SK-N-SH (cell line): ENCODE data around the gene PHF1. TPM values are rescaled to one million over a fixed set of nuclear protein-coding genes. Genes with fewer than 3 reads are reported as not detected.
"Not testable (repeated sequence)": the region's sequence is repeated elsewhere in the genome, so short reads cannot be mapped to it uniquely, and the experiment has no call there.

Source experiments
- CTCF ChIA-PET: fragments of 300-600, 350-600 bp; formaldehyde crosslinking; extraction: SDS; loops from one replicate; lab custom pipeline; 2021; lab: Yijun Ruan, JAX
- POLR2A ChIA-PET: fragments of 350-600 bp; sonication (Branson Sonifier 250); formaldehyde crosslinking; extraction: SDS; loops from one replicate; lab custom pipeline; 2020; ENCODE audit warnings: antibody characterized with exemption, inconsistent platforms; lab: Yijun Ruan, JAX
- DNase-seq: peaks from one replicate; pipeline ENCODE4 v3.0.0; 2012
- H2AFZ ChIP-seq: fragments of 200-600 bp; sonication (generic); 2 replicates; pipeline ENCODE4 v1.8.1; 2016; ENCODE audit warnings: antibody characterized with exemption, mild to moderate bottlenecking, low read depth
- H3F3A ChIP-seq: fragments of 200-600 bp; sonication (generic); replicated peaks from 2 replicates; pipeline ENCODE3; 2016; ENCODE audit warnings: antibody characterized with exemption, mild to moderate bottlenecking; ENCODE audit not compliant: insufficient read depth
- H3K27ac ChIP-seq, 2 experiments: fragments of 200-500 bp in 1 of 2; fragments of 200-600 bp in 1 of 2; sonication (Bioruptor generic) in 1 of 2; sonication (generic), shearing (Covaris generic) in 1 of 2; 2 replicates each; pipeline versions ENCODE4 v1.5.1 to v1.6.1; 2014 to 2016; ENCODE audit warnings: low read depth in 2 of 2, inconsistent platforms in 1 of 2, low read length in 1 of 2, mild to moderate bottlenecking in 1 of 2, mixed read lengths in 1 of 2
- H3K27me3 ChIP-seq: fragments of 200-600 bp; sonication (generic), shearing (Covaris generic); 2 replicates; pipeline ENCODE4 v1.6.1; 2016; ENCODE audit warnings: mixed run types; ENCODE audit not compliant: insufficient read depth
- H3K36me3 ChIP-seq, 2 experiments: fragments of 200-500 bp in 1 of 2; fragments of 200-600 bp in 1 of 2; sonication (Bioruptor generic) in 1 of 2; sonication (generic) in 1 of 2; replicated peaks in 1 of 2; 2 replicates each; pipeline versions ENCODE3 to v1.5.1; 2014 to 2016; ENCODE audit warnings: low read length in 1 of 2, mild to moderate bottlenecking in 1 of 2; ENCODE audit not compliant: insufficient read depth in 2 of 2, control insufficient read depth in 1 of 2
- H3K4me1 ChIP-seq, 2 experiments: fragments of 200-500 bp in 1 of 2; fragments of 200-600 bp in 1 of 2; sonication (Bioruptor generic) in 1 of 2; sonication (generic), shearing (Covaris generic) in 1 of 2; 2 replicates each; pipeline versions ENCODE4 v1.5.1 to v1.6.1; 2014 to 2016; ENCODE audit warnings: low read depth in 1 of 2, low read length in 1 of 2, mixed run types in 1 of 2; ENCODE audit not compliant: insufficient read depth in 2 of 2, control insufficient read depth in 1 of 2
- H3K4me2 ChIP-seq: fragments of 200-600 bp; sonication (generic), shearing (Covaris generic); 2 replicates; pipeline ENCODE4 v1.6.1; 2017; ENCODE audit warnings: mixed run types
- H3K4me3 ChIP-seq, 2 experiments: fragments of 200-500 bp in 1 of 2; fragments of 200-600 bp in 1 of 2; sonication (Bioruptor generic) in 1 of 2; sonication (generic), shearing (Covaris generic) in 1 of 2; 2 replicates each; pipeline versions ENCODE4 v1.5.1 to v1.8.1; 2014 to 2016; ENCODE audit warnings: low read depth in 2 of 2, inconsistent platforms in 1 of 2, low read length in 1 of 2, mild to moderate bottlenecking in 1 of 2, mixed read lengths in 1 of 2, moderate library complexity in 1 of 2
- H3K79me2 ChIP-seq: fragments of 200-600 bp; sonication (generic); 2 replicates; pipeline ENCODE4 v1.8.1; 2017; ENCODE audit warnings: mild to moderate bottlenecking; ENCODE audit not compliant: insufficient read depth
- H3K9ac ChIP-seq: fragments of 200-600 bp; sonication (generic); 2 replicates; pipeline ENCODE4 v1.6.1; 2017; ENCODE audit warnings: mixed run types
- H3K9me2 ChIP-seq: fragments of 200-600 bp; sonication (generic); 2 replicates; pipeline ENCODE4 v1.6.1; 2017; ENCODE audit warnings: mixed run types
- H3K9me3 ChIP-seq: fragments of 200-600 bp; sonication (generic); 2 replicates; pipeline ENCODE4 v1.6.1; 2017; ENCODE audit warnings: mixed run types, mild to moderate bottlenecking, moderate library complexity
- H4K20me1 ChIP-seq: fragments of 200-600 bp; sonication (generic); 2 replicates; pipeline ENCODE4 v1.6.1; 2017; ENCODE audit warnings: mild to moderate bottlenecking, mixed run types; ENCODE audit not compliant: insufficient read depth
- EP300 ChIP-seq, 2 experiments: IDR thresholded peaks; 2 replicates each; pipeline versions ENCODE4 v1.4.0 to v1.6.1; 2012; ENCODE audit warnings: borderline replicate concordance in 1 of 2, low read depth in 1 of 2, low read length in 1 of 2
- EZH2phosphoT487 ChIP-seq: fragments of 200-600 bp; sonication (generic); IDR thresholded peaks from 2 replicates; pipeline ENCODE4 v1.6.1; 2017; ENCODE audit warnings: low read depth, mixed run types, mild to moderate bottlenecking, antibody characterized with exemption, moderate library complexity, borderline replicate concordance
- GABPA ChIP-seq: IDR thresholded peaks from 2 replicates; pipeline ENCODE4 v1.4.0; 2012; ENCODE audit warnings: low read depth, mild to moderate bottlenecking
- JUND ChIP-seq: IDR thresholded peaks from 2 replicates; pipeline ENCODE4 v1.4.0; 2012
- MEF2A ChIP-seq: IDR thresholded peaks from 2 replicates; pipeline ENCODE4 v1.4.0; 2012; ENCODE audit warnings: low read depth, borderline replicate concordance
- RCOR1 ChIP-seq: fragments of 150-350 bp; IDR thresholded peaks from 2 replicates; pipeline ENCODE4 v1.6.1; 2017; ENCODE audit warnings: antibody characterized with exemption, low read length
- SIN3A ChIP-seq: IDR thresholded peaks from 2 replicates; pipeline ENCODE4 v1.6.1; 2012; ENCODE audit warnings: low read depth, mild to moderate bottlenecking, low read length, moderate library complexity, borderline replicate concordance
- TCF12 ChIP-seq: IDR thresholded peaks from 2 replicates; pipeline ENCODE4 v1.4.0; 2012
- TEAD4 ChIP-seq: IDR thresholded peaks from 2 replicates; pipeline ENCODE4 v1.4.0; 2012; ENCODE audit warnings: mild to moderate bottlenecking, borderline replicate concordance; ENCODE audit not compliant: insufficient read depth
- WGBS: methylation state at CpG from one replicate; pipeline ENCODE4 v1.1.6; 2017; ENCODE audit warnings: low lambda C conversion rate; 5-methylcytosine and 5-hydroxymethylcytosine counted together
- polyA plus RNA-seq, 3 experiments: library from polyadenylated mRNA; depleted of rRNA; stranded (reverse); fragments of >200 nt; gene quantifications; 2 replicates each; pipeline ENCODE4 v1.2.3, GENCODE V29; 2012
- TF ChIP-seq, protein P1 (sequence below): fragments of 150-350 bp; IDR thresholded peaks from 2 replicates; pipeline ENCODE4 v1.6.1; 2017; ENCODE audit warnings: antibody characterized with exemption, low read length, low read depth, borderline replicate concordance
- TF ChIP-seq, protein P2 (sequence below): IDR thresholded peaks from 2 replicates; pipeline ENCODE4 v1.4.0; 2012; ENCODE audit warnings: low read depth, borderline replicate concordance

The PHF1 gene
- polyA plus RNA-seq, 1 of the 3 experiments (the other 2 are of a cell fraction), result 48.7 TPM

DNA sequence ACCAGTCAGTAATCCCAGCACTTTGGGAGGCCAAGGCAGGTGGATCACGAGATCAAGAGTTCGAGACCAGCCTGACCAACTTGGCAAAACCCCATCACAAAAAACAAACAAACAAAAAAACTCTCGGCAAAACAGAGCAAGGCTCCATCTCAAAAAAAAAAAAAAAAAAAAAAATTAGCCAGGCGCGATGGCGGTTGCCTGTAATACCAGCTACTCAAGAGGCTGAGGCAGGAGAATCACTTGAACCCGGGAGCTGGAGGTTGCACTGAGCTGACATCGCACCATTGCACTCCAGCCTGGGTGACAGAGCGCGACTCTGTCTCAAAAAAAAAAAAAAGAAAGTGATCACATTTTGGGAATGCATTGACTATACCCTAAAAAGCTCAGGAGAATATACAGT lies 31.6 kb upstream of the PHF1 start:
- POLR2A ChIA-PET, H3K4me3 ChIP-seq, H3K9ac ChIP-seq, H3K36me3 ChIP-seq, H3K9me3 ChIP-seq, H3K4me1 ChIP-seq, H3K79me2 ChIP-seq, H3K9me2 ChIP-seq, H3F3A ChIP-seq, H2AFZ ChIP-seq, H3K27me3 ChIP-seq, H4K20me1 ChIP-seq, H3K4me2 ChIP-seq, H3K27ac ChIP-seq, DNase-seq: not testable (repeated sequence)
- 96% methylated on average over 10 of the region's 10 CpGs for whole genome bisulfite sequencing
- CTCF ChIA-PET, result interaction anchor here (1.2 to 1.5 kb wide), 2 partner anchors 11 to 34 kb away, joined by 3 to 5 read pairs; no protein-coding TSS in a partner anchor

DNA sequence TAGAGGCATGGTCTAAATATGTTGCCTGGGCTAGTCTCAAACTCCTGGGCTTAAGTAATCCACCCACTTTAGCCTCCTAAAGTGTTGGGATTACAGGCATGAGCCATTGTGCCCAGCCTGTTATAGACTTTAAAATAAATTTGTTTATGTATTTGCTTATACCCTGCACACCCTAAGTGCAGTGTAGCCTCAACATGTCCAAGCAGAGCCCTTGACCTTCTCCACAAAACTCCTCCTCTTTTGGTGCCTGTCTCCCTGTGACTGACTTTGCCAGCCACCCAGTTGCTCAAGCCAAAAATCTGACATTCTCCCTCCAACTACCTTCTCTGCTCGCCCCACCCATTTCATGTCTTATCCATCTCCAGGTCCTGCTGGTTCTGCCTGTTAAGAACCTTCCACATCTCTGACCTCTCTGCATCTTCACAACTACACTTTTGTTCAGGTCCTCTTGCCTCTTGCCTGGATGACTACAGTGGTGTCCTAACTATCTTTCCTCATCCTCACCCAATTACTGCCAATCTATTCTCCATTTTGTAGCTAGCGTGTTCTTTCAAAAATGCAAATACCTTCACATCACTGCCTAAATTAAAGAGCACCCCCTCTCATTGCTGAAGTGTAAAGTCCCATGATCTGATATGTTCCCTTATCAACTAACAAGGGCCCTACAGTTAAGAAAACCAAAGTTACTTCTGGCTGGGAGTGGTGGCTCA lies 30.4 kb upstream of the PHF1 start:
- H3K9me2 ChIP-seq, result no peaks in the 10 kb centered on the region
- H3K36me3 ChIP-seq, result no peaks in the 10 kb centered on the region
- H3K9ac ChIP-seq, result no peak overlapping the region
- H3K27ac ChIP-seq, result no peak overlapping the region
- no peaks in the 10 kb centered on the region for H3K79me2 ChIP-seq
- no peaks in the 10 kb centered on the region for H3K27me3 ChIP-seq
- no peak for DNase-seq
- CTCF ChIA-PET, result no interaction called here
- POLR2A ChIA-PET, result interaction anchor here (0.6 kb wide), 1 partner anchor 25 kb away, joined by 4 read pairs; no protein-coding TSS in a partner anchor
- no peaks in the 10 kb centered on the region for H3F3A ChIP-seq
- H2AFZ ChIP-seq, result no peak overlapping the region
- no peaks in the 10 kb centered on the region for H3K9me3 ChIP-seq
- 77% methylated on average over 2 of the region's 2 CpGs for WGBS
- peaks cover 0 to 3% of the 10 kb centered on the region in 2 experiments; a peak in 2 of 4 replicates for H3K4me1 ChIP-seq
- no peaks in the 10 kb centered on the region for H4K20me1 ChIP-seq
- H3K4me2 ChIP-seq, result no peak overlapping the region
- TF ChIP-seq RCOR1 (no peak), TEAD4 (no peak), GABPA (no peak), SIN3A (no peak), MEF2A (no peak), EZH2phosphoT487 (no peak), EP300 (IDR thresholded peaks at IDR 0.05; ENCODE audit: borderline replicate concordance in 1 of 2, low read depth in 1 of 2, low read length in 1 of 2) (no peak), JUND (no peak), TCF12 (no peak)
- TF ChIP-seq, protein P1, sequence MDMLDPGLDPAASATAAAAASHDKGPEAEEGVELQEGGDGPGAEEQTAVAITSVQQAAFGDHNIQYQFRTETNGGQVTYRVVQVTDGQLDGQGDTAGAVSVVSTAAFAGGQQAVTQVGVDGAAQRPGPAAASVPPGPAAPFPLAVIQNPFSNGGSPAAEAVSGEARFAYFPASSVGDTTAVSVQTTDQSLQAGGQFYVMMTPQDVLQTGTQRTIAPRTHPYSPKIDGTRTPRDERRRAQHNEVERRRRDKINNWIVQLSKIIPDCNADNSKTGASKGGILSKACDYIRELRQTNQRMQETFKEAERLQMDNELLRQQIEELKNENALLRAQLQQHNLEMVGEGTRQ, result no peak
- TF ChIP-seq, protein P2, sequence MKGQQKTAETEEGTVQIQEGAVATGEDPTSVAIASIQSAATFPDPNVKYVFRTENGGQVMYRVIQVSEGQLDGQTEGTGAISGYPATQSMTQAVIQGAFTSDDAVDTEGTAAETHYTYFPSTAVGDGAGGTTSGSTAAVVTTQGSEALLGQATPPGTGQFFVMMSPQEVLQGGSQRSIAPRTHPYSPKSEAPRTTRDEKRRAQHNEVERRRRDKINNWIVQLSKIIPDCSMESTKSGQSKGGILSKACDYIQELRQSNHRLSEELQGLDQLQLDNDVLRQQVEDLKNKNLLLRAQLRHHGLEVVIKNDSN, result no peak
- no peak overlapping the region for H3K4me3 ChIP-seq
